Activated naive CD8-positive, alpha-beta T cell (primary cell): ENCODE measurements around the gene MID2.

Source experiments
- H3K27ac Mint-ChIP-seq: one replicate; pipeline ENCODE4 v1.8.0; 2021; ENCODE audit warnings: mixed read lengths
- H3K27me3 Mint-ChIP-seq: one replicate; pipeline ENCODE4 v1.8.0; 2021; ENCODE audit warnings: mixed read lengths
- H3K36me3 Mint-ChIP-seq: one replicate; pipeline ENCODE4 v1.8.0; 2021; ENCODE audit warnings: mixed read lengths
- H3K4me1 Mint-ChIP-seq: one replicate; pipeline ENCODE4 v1.8.0; 2021; ENCODE audit warnings: low read depth, mixed read lengths
- H3K4me3 Mint-ChIP-seq: one replicate; pipeline ENCODE4 v1.8.0; 2021; ENCODE audit warnings: mild to moderate bottlenecking, mixed read lengths
- H3K9me3 Mint-ChIP-seq: one replicate; pipeline ENCODE4 v1.8.0; 2021; ENCODE audit warnings: low read depth, mixed read lengths

MID2 gene

GRCh38 chrX:107971636-107972035 is 146.0 kb downstream of the MID2 start:
- Mint-ChIP-seq H3K4me3 (no peak overlapping the region), H3K36me3 (no peaks in the 10 kb centered on the region), H3K9me3 (no peaks in the 10 kb centered on the region), H3K4me1 (no peaks in the 10 kb centered on the region), H3K27me3 (no peaks in the 10 kb centered on the region), H3K27ac (no peak overlapping the region)
